SH-SY5Y (cell line): ENCODE results near the gene FUT7.

Experiments used
- GATA2 ChIP-seq: IDR thresholded peaks from 2 replicates; pipeline ENCODE4 v1.6.1; 2011; ENCODE audit warnings: mild to moderate bottlenecking, low read depth, low read length
- GATA3 ChIP-seq: IDR thresholded peaks from 2 replicates; pipeline ENCODE4 v1.6.1; 2011; ENCODE audit warnings: low read depth, mild to moderate bottlenecking, low read length, moderate library complexity

DNA sequence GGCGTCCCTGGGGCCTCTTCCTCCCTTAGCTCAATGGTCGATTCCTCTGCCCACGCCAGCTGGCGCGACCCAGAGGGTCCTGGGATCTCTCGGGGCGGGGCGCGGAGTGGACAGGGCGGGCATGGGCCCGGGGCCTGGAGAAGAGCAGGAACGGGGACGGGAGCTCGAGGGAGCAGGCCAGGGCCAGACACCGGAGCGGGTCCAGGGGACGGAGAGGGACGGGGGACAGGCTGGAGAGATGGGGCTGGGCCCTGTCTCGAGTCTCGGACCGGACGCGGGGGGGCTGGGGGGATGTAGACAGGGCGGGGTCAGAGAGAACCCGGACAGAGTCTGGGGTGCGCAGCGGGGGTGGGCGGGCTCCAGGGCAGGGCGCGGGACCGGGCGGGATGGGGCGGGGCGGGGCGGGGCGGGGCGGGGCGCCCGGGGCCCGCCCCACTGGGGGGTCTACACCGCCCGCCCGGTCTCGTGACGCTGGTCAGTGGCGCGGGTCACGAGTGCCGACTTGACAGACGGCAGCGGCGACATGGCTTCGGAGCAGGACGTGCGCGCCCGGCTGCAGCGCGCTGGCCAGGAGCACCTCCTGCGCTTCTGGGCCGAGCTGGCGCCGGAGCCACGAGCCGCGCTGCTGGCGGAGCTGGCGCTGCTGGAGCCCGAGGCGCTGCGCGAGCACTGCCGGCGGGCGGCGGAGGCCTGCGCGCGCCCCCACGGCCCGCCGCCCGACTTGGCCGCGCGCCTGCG is 45.3 kb upstream of the FUT7 start, which contains the start of gene UAP1L1:
- TF ChIP-seq GATA2 (no peak), GATA3 (no peak)
